HEK293T (cell line): ENCODE results near the gene VEPH1.

ENCODE experiments used
- CTCF ChIA-PET: fragments of 350-600 bp; formaldehyde crosslinking; extraction: SDS; loops from one replicate; lab custom pipeline; 2021; ENCODE audit warnings: antibody characterized with exemption, inconsistent platforms; lab: Yijun Ruan, JAX
- POLR2A ChIA-PET: fragments of 350-600 bp; formaldehyde crosslinking; extraction: SDS; loops from one replicate; lab custom pipeline; 2020; ENCODE audit warnings: antibody characterized with exemption, inconsistent platforms; lab: Yijun Ruan, JAX
- DNase-seq: peaks from one replicate; pipeline ENCODE4 v3.0.0; 2012; ENCODE audit warnings: mixed read lengths; ENCODE audit errors: extremely low spot score
- ARNT ChIP-seq: fragments of 450-650 bp; IDR thresholded peaks from 2 replicates; pipeline ENCODE4 v1.6.1; 2017; ENCODE audit warnings: mild to moderate bottlenecking
- BHLHE40 ChIP-seq: fragments of 450-650 bp; IDR thresholded peaks from 2 replicates; pipeline ENCODE4 v1.6.1; 2016; ENCODE audit warnings: mild to moderate bottlenecking, moderate library complexity, borderline replicate concordance
- CTBP1 ChIP-seq: fragments of 450-650 bp; IDR thresholded peaks from 2 replicates; pipeline ENCODE4 v1.6.1; 2016; ENCODE audit warnings: borderline replicate concordance
- ELF4 ChIP-seq: fragments of 450-650 bp; IDR thresholded peaks from 2 replicates; pipeline ENCODE4 v1.6.1; 2017; ENCODE audit warnings: antibody characterized with exemption
- FOXA1 ChIP-seq: fragments of 450-650 bp; IDR thresholded peaks from 2 replicates; pipeline ENCODE4 v1.6.1; 2016; ENCODE audit warnings: mild to moderate bottlenecking
- FOXK2 ChIP-seq: fragments of 450-650 bp; IDR thresholded peaks from 2 replicates; pipeline ENCODE4 v1.6.1; 2016; ENCODE audit warnings: mild to moderate bottlenecking
- FOXM1 ChIP-seq: fragments of 450-650 bp; IDR thresholded peaks from 2 replicates; pipeline ENCODE4 v1.6.1; 2017; ENCODE audit warnings: mild to moderate bottlenecking, borderline replicate concordance
- HDGF ChIP-seq: fragments of 450-650 bp; IDR thresholded peaks from 2 replicates; pipeline ENCODE4 v1.6.1; 2017; ENCODE audit warnings: antibody characterized with exemption, borderline replicate concordance
- L3MBTL2 ChIP-seq: fragments of 450-650 bp; conservative IDR thresholded peaks from 2 replicates; pipeline ENCODE4 v1.6.1; 2016; ENCODE audit warnings: mild to moderate bottlenecking
- LEF1 ChIP-seq: fragments of 450-650 bp; IDR thresholded peaks from 2 replicates; pipeline ENCODE4 v1.6.1; 2017; ENCODE audit warnings: mild to moderate bottlenecking, borderline replicate concordance
- NFRKB ChIP-seq: fragments of 450-650 bp; IDR thresholded peaks from 2 replicates; pipeline ENCODE4 v1.6.1; 2016; ENCODE audit warnings: mild to moderate bottlenecking, moderate library complexity
- PKNOX1 ChIP-seq: fragments of 450-650 bp; IDR thresholded peaks from 2 replicates; pipeline ENCODE4 v1.6.1; 2016
- SP1 ChIP-seq: fragments of 450-650 bp; IDR thresholded peaks from 2 replicates; pipeline ENCODE4 v1.6.1; 2017
- SUZ12 ChIP-seq: fragments of 450-650 bp; IDR thresholded peaks from 2 replicates; pipeline ENCODE4 v1.6.1; 2016; ENCODE audit warnings: mild to moderate bottlenecking
- TARDBP ChIP-seq: fragments of 450-650 bp; IDR thresholded peaks from 2 replicates; pipeline ENCODE4 v1.6.1; 2016
- ZNF384 ChIP-seq: fragments of 450-650 bp; IDR thresholded peaks from 2 replicates; pipeline ENCODE4 v1.6.1; 2016

VEPH1 gene

DNA sequence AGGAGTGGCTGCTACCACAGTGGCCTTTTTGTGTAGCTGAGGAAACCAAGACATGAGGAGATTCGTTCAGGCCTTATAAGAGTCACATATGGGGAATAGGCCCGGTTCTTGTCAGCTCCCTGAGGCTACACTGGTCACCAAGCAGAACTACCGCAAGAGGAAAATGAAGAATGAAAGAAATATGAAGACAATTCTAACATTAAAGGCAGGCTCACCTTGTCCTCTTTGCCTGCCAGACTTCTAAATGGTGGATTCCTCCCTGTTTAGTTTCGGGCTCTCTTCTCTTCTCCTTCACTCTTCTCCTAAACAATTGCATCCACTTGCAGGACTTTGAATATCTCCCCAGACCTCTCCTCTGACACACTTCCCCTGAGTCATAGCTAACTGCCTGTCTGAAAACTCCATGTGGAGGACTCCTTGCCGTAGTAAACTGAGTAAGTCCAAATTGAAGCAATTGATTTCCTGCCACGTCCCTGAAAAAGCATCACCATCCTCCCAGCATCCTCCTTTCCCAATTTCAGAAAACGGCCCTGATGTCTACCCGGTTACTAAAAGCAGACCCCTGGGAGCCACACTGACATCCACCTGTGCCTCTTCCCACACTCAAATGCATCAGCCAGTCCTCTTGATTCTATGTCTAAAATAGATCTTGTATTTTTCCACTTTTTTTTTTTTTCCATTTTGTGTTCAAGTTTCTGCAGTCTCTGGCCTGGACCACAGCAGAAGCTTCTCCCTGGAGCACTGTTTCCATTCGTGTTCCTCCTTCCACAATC, 30.3 kb upstream of the VEPH1 start:
- no peak for DNase-seq
- ChIA-PET CTCF (interaction anchor here (0.6 to 3.2 kb wide), 3 partner anchors 12 to 63 kb away, joined by 3 to 24 read pairs (median 3); no protein-coding TSS in a partner anchor), POLR2A (no interaction called here)
- TF ChIP-seq ARNT (no peak), TARDBP (no peak), HDGF (no peak), FOXM1 (no peak), SP1 (no peak), L3MBTL2 (no peak), FOXK2 (no peak), BHLHE40 (no peak), ELF4 (no peak), PKNOX1 (no peak), NFRKB (no peak), ZNF384 (no peak), FOXA1 (no peak), SUZ12 (no peak), LEF1 (no peak), CTBP1 (no peak)

- ChIA-PET CTCF (interaction anchor here (0.6 to 3.2 kb wide), 6 partner anchors 10 to 74 kb away, joined by 3 to 24 read pairs (median 3); no protein-coding TSS in a partner anchor), POLR2A (no interaction called here)
- no peak for TF ChIP-seq PKNOX1
- no peak for TF ChIP-seq HDGF
- no peak for TF ChIP-seq FOXM1
- no peak for TF ChIP-seq LEF1
- TF ChIP-seq TARDBP: no peak
- TF ChIP-seq SP1: no peak
- no peak for TF ChIP-seq CTBP1
- no peak for TF ChIP-seq ELF4
- TF ChIP-seq BHLHE40: no peak
- DNase-seq: peak; percentile 67
These were observed 29.5 kb upstream of the VEPH1 start for GRCh38 chr3:157532529-157533297.

- TF ChIP-seq TARDBP: no peak
- no peak for TF ChIP-seq HDGF
- TF ChIP-seq ELF4: no peak
- no peak for TF ChIP-seq FOXK2
- no peak for TF ChIP-seq FOXA1
- no peak for TF ChIP-seq SP1
- TF ChIP-seq L3MBTL2: no peak
- TF ChIP-seq NFRKB: no peak
- no peak for TF ChIP-seq LEF1
- TF ChIP-seq PKNOX1: no peak
- no peak for TF ChIP-seq FOXM1
- TF ChIP-seq ARNT: no peak
- CTCF ChIA-PET: interaction anchor here (0.9 to 3.2 kb wide), 5 partner anchors 9 to 75 kb away, joined by 3 to 24 read pairs (median 3); no protein-coding TSS in a partner anchor
- POLR2A ChIA-PET: no interaction called here
- no peak for DNase-seq
These were observed 28.6 kb upstream of the VEPH1 start for GRCh38 chr3:157531771-157532170.

GRCh38 chr3:157531301-157531660, 28.1 kb upstream of the VEPH1 start:
- ChIA-PET CTCF (interaction anchor here (3.2 kb wide), 1 partner anchor 42 kb away, joined by 24 read pairs; no protein-coding TSS in a partner anchor), POLR2A (no interaction called here)
- no peak for DNase-seq
- no peak for TF ChIP-seq FOXK2
- TF ChIP-seq SUZ12: no peak
- TF ChIP-seq L3MBTL2: no peak
- no peak for TF ChIP-seq ARNT
- TF ChIP-seq ELF4: no peak
- no peak for TF ChIP-seq ZNF384
- no peak for TF ChIP-seq LEF1
- no peak for TF ChIP-seq BHLHE40
- no peak for TF ChIP-seq NFRKB
- no peak for TF ChIP-seq CTBP1
- TF ChIP-seq SP1: no peak
- TF ChIP-seq TARDBP: no peak

- POLR2A ChIA-PET: no interaction called here
- DNase-seq: no peak
- TF ChIP-seq ARNT (no peak), L3MBTL2 (no peak), ELF4 (no peak), LEF1 (no peak), ZNF384 (no peak), SP1 (no peak), FOXM1 (no peak), HDGF (no peak), TARDBP (no peak), FOXK2 (no peak), SUZ12 (no peak), BHLHE40 (no peak), FOXA1 (no peak), NFRKB (no peak), CTBP1 (no peak), PKNOX1 (no peak)
- CTCF ChIA-PET: interaction anchor here (3.2 kb wide), 1 partner anchor 43 kb away, joined by 24 read pairs; no protein-coding TSS in a partner anchor
These were observed 27.6 kb upstream of the VEPH1 start for GRCh38 chr3:157530637-157531300.
